ENCODE results near the gene MRM2. TPM values are rescaled to one million over a fixed set of nuclear protein-coding genes. Genes with fewer than 3 reads are reported as not detected.

Gene MRM2
- total RNA-seq, 2 donors from 2014 or later = 13.2 to 13.7 TPM

- no peak for TF ChIP-seq CTCF (IDR thresholded peaks at IDR 0.05)
- no peaks in the 10 kb centered on the region for H3K4me1 ChIP-seq
- H3K9me3 ChIP-seq = no peaks in the 10 kb centered on the region
- no peaks in the 10 kb centered on the region for H3K36me3 ChIP-seq
- no peak overlapping the region for H3K27ac ChIP-seq
- H3K4me3 ChIP-seq = no peak overlapping the region
- DNase-seq (ENCODE audit: low spot score) = no peak
- H3K27me3 ChIP-seq = no peaks in the 10 kb centered on the region
Measured at GRCh38 chr7:2287745-2288144, 45.7 kb upstream of the MRM2 start.

- Histone ChIP-seq H3K9me3 (no peaks in the 10 kb centered on the region), H3K36me3 (no peaks in the 10 kb centered on the region), H3K4me1 (peaks cover 0 to 18% of the 10 kb centered on the region in 2 donors), H3K4me3 (no peak overlapping the region), H3K27me3 (no peaks in the 10 kb centered on the region), H3K27ac (no peak overlapping the region)
- no peak for TF ChIP-seq CTCF (IDR thresholded peaks at IDR 0.05)
- no peak for DNase-seq (ENCODE audit: low spot score)
Measured at GRCh38 chr7:2283074-2283473, 41.1 kb upstream of the MRM2 start.

- peaks cover 2% of the 10 kb centered on the region for H3K36me3 ChIP-seq
- H3K9me3 ChIP-seq = no peaks in the 10 kb centered on the region
- H3K27ac ChIP-seq = no peak overlapping the region
- H3K4me3 ChIP-seq = no peak overlapping the region
- no peak for DNase-seq (ENCODE audit: low spot score)
- TF ChIP-seq CTCF (IDR thresholded peaks at IDR 0.05) = no peak
- no peaks in the 10 kb centered on the region for H3K27me3 ChIP-seq
- H3K4me1 ChIP-seq = peaks cover 0 to 18% of the 10 kb centered on the region in 2 donors
Measured at GRCh38 chr7:2282185-2282751, 40.3 kb upstream of the MRM2 start.

- DNase-seq (ENCODE audit: low spot score) = no peak
- Histone ChIP-seq H3K4me1 (peaks cover 0 to 18% of the 10 kb centered on the region in 2 donors), H3K27ac (no peak overlapping the region), H3K27me3 (no peaks in the 10 kb centered on the region), H3K9me3 (no peaks in the 10 kb centered on the region), H3K4me3 (no peak overlapping the region), H3K36me3 (peaks cover 7% of the 10 kb centered on the region)
- TF ChIP-seq CTCF (IDR thresholded peaks at IDR 0.05) = no peak
Measured at GRCh38 chr7:2281541-2281940, 39.5 kb upstream of the MRM2 start.

- no peak overlapping the region for H3K4me3 ChIP-seq
- H3K4me1 ChIP-seq = peaks cover 0 to 18% of the 10 kb centered on the region in 2 donors
- H3K36me3 ChIP-seq = peaks cover 7% of the 10 kb centered on the region
- no peak for DNase-seq (ENCODE audit: low spot score)
- H3K9me3 ChIP-seq = no peaks in the 10 kb centered on the region
- no peak for TF ChIP-seq CTCF (IDR thresholded peaks at IDR 0.05)
- no peak overlapping the region for H3K27ac ChIP-seq
- no peaks in the 10 kb centered on the region for H3K27me3 ChIP-seq
Measured at GRCh38 chr7:2280424-2280823, 38.4 kb upstream of the MRM2 start.

GRCh38 chr7:2279896-2280295, 37.9 kb upstream of the MRM2 start:
- H3K36me3 ChIP-seq = peaks cover 8% of the 10 kb centered on the region
- DNase-seq (ENCODE audit: low spot score) = no peak

More at GRCh38 chr7:2279896-2280295, 37.9 kb upstream of the MRM2 start:
- Histone ChIP-seq H3K4me3 (no peak overlapping the region), H3K27ac (no peak overlapping the region), H3K27me3 (no peaks in the 10 kb centered on the region), H3K9me3 (no peaks in the 10 kb centered on the region), H3K4me1 (peaks cover 0 to 18% of the 10 kb centered on the region in 2 donors)
- no peak for TF ChIP-seq CTCF (IDR thresholded peaks at IDR 0.05)
